ENCODE data around the gene ULBP2. TPM values are rescaled to one million over a fixed set of nuclear protein-coding genes. Genes with fewer than 3 reads are reported as not detected.

ULBP2 gene
- polyA plus RNA-seq, 1 donor (not counting 4 experiments of a cell fraction or from before 2014, with no cell fraction given) = 11.8 TPM

- H2AFZ ChIP-seq (ENCODE audit: control insufficient read depth, low read length) = peak within 1 kb of the TSS; percentile 87
- FAIRE-seq (peak; percentile 91), DNase-seq (ENCODE audit: low read depth, low spot score) (peak; percentile 92)
- TF ChIP-seq EZH2 (IDR thresholded peaks at IDR 0.05; ENCODE audit: low read length) = no peak
- no peak for TF ChIP-seq CTCF (optimal IDR thresholded peaks at IDR 0.05 in 1 of 3, IDR thresholded peaks at IDR 0.05 in 1 of 3, conservative IDR thresholded peaks at IDR 0.05 in 1 of 3; ENCODE audit: extremely low read depth in 1 of 3, insufficient read depth in 2 of 3, low read length in 3 of 3)
- H3K9me3 ChIP-seq (ENCODE audit: control insufficient read depth, low read depth, low read length) = no peaks in the 10 kb centered on the region
- peaks cover 0 to 4% of the 10 kb centered on the region in 2 experiments for H3K36me3 ChIP-seq (ENCODE audit: control insufficient read depth in 2 of 2, extremely low read depth in 1 of 2, insufficient read depth in 2 of 2, low read length in 2 of 2)
- peak within 1 kb of the TSS; percentile 57 to 76 (median 69) for H3K4me3 ChIP-seq (ENCODE audit: control insufficient read depth in 2 of 3, extremely low read depth in 1 of 3, insufficient read depth in 2 of 3, low read depth in 1 of 3, low read length in 3 of 3)
- peaks cover 23% of the 10 kb centered on the region for H3K4me1 ChIP-seq (ENCODE audit: control insufficient read depth, extremely low read depth, insufficient read depth, low read length)
- no peaks in the 10 kb centered on the region for H3K9me1 ChIP-seq (ENCODE audit: control insufficient read depth, extremely low read depth, insufficient read depth, low read length)
- no peaks in the 10 kb centered on the region for H3K79me2 ChIP-seq (ENCODE audit: control insufficient read depth, insufficient read depth, low read length)
- H4K20me1 ChIP-seq (ENCODE audit: control insufficient read depth, extremely low read depth, insufficient read depth, low read length) = no peaks in the 10 kb centered on the region
- peak within 1 kb of the TSS; percentile 94 for H3K4me2 ChIP-seq (ENCODE audit: control insufficient read depth, extremely low read depth, insufficient read depth, low read depth, low read length)
- H3K27me3 ChIP-seq (ENCODE audit: control insufficient read depth, extremely low read depth, insufficient read depth, low read length) = no peaks in the 10 kb centered on the region
- no peak within 1 kb of the TSS for H3K27ac ChIP-seq (ENCODE audit: control insufficient read depth, insufficient read depth, low read length)
- dilution Hi-C loops (cut with MboI; ENCODE audit: extremely low pct_ligation_motif_present, low sequenced_read_pairs) = no loop called here
- peak within 1 kb of the TSS; percentile 56 for H3K9ac ChIP-seq (ENCODE audit: control insufficient read depth, extremely low read depth, insufficient read depth, low read length)
Measured at GRCh38 chr6:149922642-149923326, 19.0 kb upstream of the ULBP2 start, which contains the start of gene RAET1G. Gene RAET1G, minus strand, starts transcription at chr6:149923121. Its CDS starts 111 bp downstream, at chr6:149923010.

DNA sequence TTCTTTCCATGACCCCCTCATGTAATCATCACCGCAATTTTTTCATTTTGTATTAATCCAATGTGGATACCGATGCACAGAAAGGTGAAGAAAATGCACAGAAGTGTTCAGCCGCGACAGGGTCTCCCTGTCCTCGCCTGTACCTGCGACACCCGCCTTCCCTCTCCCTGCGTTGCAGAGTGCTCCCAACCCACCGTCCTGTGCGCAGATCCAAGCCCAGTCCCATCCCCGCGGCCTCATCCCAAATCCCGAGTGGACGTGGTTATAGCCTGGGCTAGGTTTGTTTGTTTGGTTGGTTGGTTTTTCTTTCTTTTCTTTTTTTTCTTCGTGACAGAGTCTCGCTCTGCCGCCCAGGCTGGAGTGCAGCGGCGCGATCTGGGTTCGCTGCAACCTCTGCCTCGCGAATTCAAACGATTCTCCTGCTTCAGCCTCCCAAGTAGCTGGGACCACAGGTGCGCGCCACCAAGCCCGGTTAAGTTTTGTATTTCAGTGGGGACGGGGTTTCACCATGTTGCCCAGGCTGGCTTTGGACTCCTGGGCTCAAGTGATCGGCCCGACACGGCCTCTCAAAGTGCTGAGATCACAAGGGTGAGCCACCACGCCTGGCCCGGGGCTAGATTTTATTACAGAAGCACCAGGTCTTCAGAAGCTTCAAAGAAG is 18.4 kb upstream of the ULBP2 start:
- Histone ChIP-seq H3K9ac (ENCODE audit: control insufficient read depth, extremely low read depth, insufficient read depth, low read length) (peak overlapping the region; percentile 37), H3K4me2 (ENCODE audit: control insufficient read depth, extremely low read depth, insufficient read depth, low read depth, low read length) (peak overlapping the region; percentile 94), H3K4me1 (ENCODE audit: control insufficient read depth, extremely low read depth, insufficient read depth, low read length) (peaks cover 18% of the 10 kb centered on the region), H3K27ac (ENCODE audit: control insufficient read depth, insufficient read depth, low read length) (no peak overlapping the region), H3K79me2 (ENCODE audit: control insufficient read depth, insufficient read depth, low read length) (no peaks in the 10 kb centered on the region), H3K9me3 (ENCODE audit: control insufficient read depth, low read depth, low read length) (no peaks in the 10 kb centered on the region), H4K20me1 (ENCODE audit: control insufficient read depth, extremely low read depth, insufficient read depth, low read length) (no peaks in the 10 kb centered on the region), H3K4me3 (ENCODE audit: control insufficient read depth in 2 of 3, extremely low read depth in 1 of 3, insufficient read depth in 2 of 3, low read depth in 1 of 3, low read length in 3 of 3) (peak overlapping the region; percentile 57 to 76 (median 69)), H3K9me1 (ENCODE audit: control insufficient read depth, extremely low read depth, insufficient read depth, low read length) (no peaks in the 10 kb centered on the region), H2AFZ (ENCODE audit: control insufficient read depth, low read length) (peak overlapping the region; percentile 61), H3K27me3 (ENCODE audit: control insufficient read depth, extremely low read depth, insufficient read depth, low read length) (no peaks in the 10 kb centered on the region), H3K36me3 (ENCODE audit: control insufficient read depth in 2 of 2, extremely low read depth in 1 of 2, insufficient read depth in 2 of 2, low read length in 2 of 2) (peaks cover 0 to 3% of the 10 kb centered on the region in 2 experiments)
- DNase-seq (ENCODE audit: low read depth, low spot score) (no peak), FAIRE-seq (no peak)
- TF ChIP-seq CTCF (optimal IDR thresholded peaks at IDR 0.05 in 1 of 3, IDR thresholded peaks at IDR 0.05 in 1 of 3, conservative IDR thresholded peaks at IDR 0.05 in 1 of 3; ENCODE audit: extremely low read depth in 1 of 3, insufficient read depth in 2 of 3, low read length in 3 of 3) (no peak), EZH2 (IDR thresholded peaks at IDR 0.05; ENCODE audit: low read length) (no peak)
- dilution Hi-C loops (cut with MboI; ENCODE audit: extremely low pct_ligation_motif_present, low sequenced_read_pairs) = no loop called here

Data from keratinocyte (primary cell).